Mesothelial cell of epicardium (in vitro differentiated cells): ENCODE results near the gene SMIM30. TPM values are rescaled to one million over a fixed set of nuclear protein-coding genes. Genes with fewer than 3 reads are reported as not detected.

ENCODE experiments used
- DNase-seq, 2 experiments: peaks; one replicate each; pipeline ENCODE4 v3.0.0; 2021; ENCODE audit warnings: low spot score in 2 of 2; ENCODE audit not compliant: unreplicated experiment in 2 of 2
- H3K27ac Mint-ChIP-seq: 2 replicates; pipeline ENCODE4 v1.8.0; 2021; ENCODE audit warnings: mixed read lengths
- H3K27me3 Mint-ChIP-seq: 2 replicates; pipeline ENCODE4 v1.8.0; 2021; ENCODE audit warnings: low read depth, mixed read lengths
- H3K36me3 Mint-ChIP-seq: 2 replicates; pipeline ENCODE4 v1.8.0; 2021; ENCODE audit warnings: mixed read lengths
- H3K4me1 Mint-ChIP-seq: 2 replicates; pipeline ENCODE4 v1.8.0; 2021; ENCODE audit warnings: mixed read lengths
- H3K4me3 Mint-ChIP-seq: 2 replicates; pipeline ENCODE4 v1.8.0; 2021; ENCODE audit warnings: mild to moderate bottlenecking, moderate library complexity, mixed read lengths
- H3K9me3 Mint-ChIP-seq: 2 replicates; pipeline ENCODE4 v1.8.0; 2021; ENCODE audit warnings: mixed read lengths
- total RNA-seq: library from RNA; stranded (reverse); gene quantifications from 3 replicates; pipeline ENCODE4 v1.2.1, GENCODE V29; 2021
- TF ChIP-seq, protein P1 (sequence below): fragments of 200-600 bp; sonication (generic); IDR thresholded peaks from one replicate; pipeline ENCODE4 v1.5.0; 2021; ENCODE audit warnings: antibody characterized with exemption; ENCODE audit not compliant: unreplicated experiment

SMIM30 gene
- total RNA-seq, 1 donor from 2014 or later: 39.9 TPM

DNA sequence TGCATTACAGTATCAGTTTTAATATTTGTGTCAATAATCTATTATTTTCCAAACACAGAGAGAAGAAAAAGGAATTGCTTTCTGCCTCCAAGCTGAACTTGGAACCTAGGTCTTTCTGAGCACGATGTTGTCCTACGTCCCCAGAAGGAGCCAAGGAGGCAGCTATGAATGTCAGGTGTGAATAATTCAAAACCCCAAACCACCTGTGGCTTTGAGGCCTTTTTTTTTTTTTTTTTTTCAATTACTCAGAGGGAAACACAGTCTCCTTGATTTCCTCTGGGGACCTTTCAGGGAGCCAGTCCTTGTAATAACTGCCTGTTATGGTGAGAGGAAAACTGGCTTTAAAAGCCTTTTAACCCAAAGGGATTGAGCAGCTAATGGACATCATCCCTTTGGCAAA is 40.0 kb downstream of the SMIM30 start:
- Mint-ChIP-seq H3K36me3 (no peaks in the 10 kb centered on the region), H3K27ac (no peak overlapping the region), H3K4me1 (peaks cover 15% of the 10 kb centered on the region), H3K27me3 (no peaks in the 10 kb centered on the region), H3K9me3 (no peaks in the 10 kb centered on the region), H3K4me3 (no peak overlapping the region)
- TF ChIP-seq, protein P1, sequence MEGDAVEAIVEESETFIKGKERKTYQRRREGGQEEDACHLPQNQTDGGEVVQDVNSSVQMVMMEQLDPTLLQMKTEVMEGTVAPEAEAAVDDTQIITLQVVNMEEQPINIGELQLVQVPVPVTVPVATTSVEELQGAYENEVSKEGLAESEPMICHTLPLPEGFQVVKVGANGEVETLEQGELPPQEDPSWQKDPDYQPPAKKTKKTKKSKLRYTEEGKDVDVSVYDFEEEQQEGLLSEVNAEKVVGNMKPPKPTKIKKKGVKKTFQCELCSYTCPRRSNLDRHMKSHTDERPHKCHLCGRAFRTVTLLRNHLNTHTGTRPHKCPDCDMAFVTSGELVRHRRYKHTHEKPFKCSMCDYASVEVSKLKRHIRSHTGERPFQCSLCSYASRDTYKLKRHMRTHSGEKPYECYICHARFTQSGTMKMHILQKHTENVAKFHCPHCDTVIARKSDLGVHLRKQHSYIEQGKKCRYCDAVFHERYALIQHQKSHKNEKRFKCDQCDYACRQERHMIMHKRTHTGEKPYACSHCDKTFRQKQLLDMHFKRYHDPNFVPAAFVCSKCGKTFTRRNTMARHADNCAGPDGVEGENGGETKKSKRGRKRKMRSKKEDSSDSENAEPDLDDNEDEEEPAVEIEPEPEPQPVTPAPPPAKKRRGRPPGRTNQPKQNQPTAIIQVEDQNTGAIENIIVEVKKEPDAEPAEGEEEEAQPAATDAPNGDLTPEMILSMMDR: no peak
- no peak for DNase-seq

DNA sequence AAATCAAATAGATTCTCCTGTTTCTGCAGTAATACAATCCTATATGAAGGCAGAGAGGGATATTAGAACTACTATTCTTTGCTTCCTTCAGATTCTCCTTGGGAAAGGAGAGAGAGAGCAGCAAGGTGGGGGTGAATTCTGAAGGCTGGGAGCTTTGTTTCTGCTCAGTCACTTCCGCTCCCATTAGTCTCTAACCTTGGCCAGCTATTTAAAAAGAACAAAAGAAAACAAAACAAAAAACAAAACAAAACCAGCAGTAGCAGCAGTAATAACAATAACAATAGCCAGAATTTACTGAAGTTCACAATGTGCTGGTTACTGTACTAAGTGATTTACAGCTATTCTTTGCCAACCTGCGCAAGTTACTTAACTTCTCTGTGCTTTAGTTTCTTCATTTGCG is 41.7 kb downstream of the SMIM30 start:
- Mint-ChIP-seq H3K4me1 (peaks cover 13% of the 10 kb centered on the region), H3K36me3 (no peaks in the 10 kb centered on the region), H3K27ac (no peak overlapping the region), H3K27me3 (no peaks in the 10 kb centered on the region), H3K9me3 (no peaks in the 10 kb centered on the region), H3K4me3 (no peak overlapping the region)
- no peak for DNase-seq
- TF ChIP-seq, protein P1: no peak

- Mint-ChIP-seq H3K4me3 (no peak overlapping the region), H3K9me3 (no peaks in the 10 kb centered on the region), H3K36me3 (no peaks in the 10 kb centered on the region), H3K27ac (no peak overlapping the region), H3K4me1 (peaks cover 6% of the 10 kb centered on the region), H3K27me3 (peaks cover 2% of the 10 kb centered on the region)
- TF ChIP-seq, protein P1: no peak
- no peak for DNase-seq
Measured at GRCh38 chr7:113071465-113071864, 46.9 kb downstream of the SMIM30 start.

Other genes with a start within 250 kb of the SMIM30 start
- gene GPR85, start 31.7 kb downstream of the SMIM30 start, total RNA-seq: 1.8 to 2.2 TPM (median 2.1 TPM) in 3 replicates